Lower leg skin (tissue), 3 donors: ENCODE measurements around the gene NTM.

Experiments used
- CTCF ChIP-seq, 3 donors: fragments of 450-650 bp; IDR thresholded peaks; one replicate each; pipeline ENCODE4 v1.5.1; 2016; ENCODE audit warnings: antibody characterized with exemption in 3 of 3, mild to moderate bottlenecking in 3 of 3, moderate library complexity in 2 of 3
- POLR2A ChIP-seq, 2 donors: fragments of 450-650 bp; IDR thresholded peaks; one replicate each; pipeline ENCODE4 v1.6.1; 2016 to 2017; ENCODE audit warnings: antibody characterized with exemption in 2 of 2, mild to moderate bottlenecking in 1 of 2, moderate library complexity in 1 of 2

DNA sequence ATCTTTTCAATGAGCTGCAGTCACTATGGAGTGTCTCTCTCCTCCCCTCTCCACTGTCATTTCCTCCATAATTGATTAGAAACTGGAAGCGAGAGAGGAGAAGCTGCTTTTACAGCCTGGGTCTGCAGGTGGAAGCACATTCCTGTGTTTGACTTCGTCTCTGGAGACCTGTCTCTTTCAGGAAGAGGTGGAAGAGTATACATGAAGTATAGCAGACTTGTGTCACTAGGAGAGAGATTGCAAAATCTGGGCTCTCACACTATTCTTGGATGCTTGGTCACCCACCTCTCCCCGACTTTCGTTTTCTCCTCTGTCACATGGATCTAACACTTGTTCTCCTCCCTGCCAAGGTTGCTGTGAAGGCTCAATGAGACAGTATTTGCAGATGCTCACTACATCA is 323.3 kb downstream of the NTM start:
- TF ChIP-seq POLR2A (IDR thresholded peaks at IDR 0.05) (no peak), CTCF (IDR thresholded peaks at IDR 0.05) (no peak)
